Midbrain (tissue), 1 donor: Measurements from ENCODE around the gene ALKBH3.

ENCODE experiments used
- DNase-seq: peaks from one replicate; lab custom pipeline; 2025; lab: John Stamatoyannopoulos, UW

Gene ALKBH3

GRCh38 chr11:43922744-43923405 is 42.2 kb downstream of the ALKBH3 start:
- DNase-seq, result no peak

- DNase-seq, result peak; percentile 52
Measured at GRCh38 chr11:43923406-43924111, 42.9 kb downstream of the ALKBH3 start.

DNA sequence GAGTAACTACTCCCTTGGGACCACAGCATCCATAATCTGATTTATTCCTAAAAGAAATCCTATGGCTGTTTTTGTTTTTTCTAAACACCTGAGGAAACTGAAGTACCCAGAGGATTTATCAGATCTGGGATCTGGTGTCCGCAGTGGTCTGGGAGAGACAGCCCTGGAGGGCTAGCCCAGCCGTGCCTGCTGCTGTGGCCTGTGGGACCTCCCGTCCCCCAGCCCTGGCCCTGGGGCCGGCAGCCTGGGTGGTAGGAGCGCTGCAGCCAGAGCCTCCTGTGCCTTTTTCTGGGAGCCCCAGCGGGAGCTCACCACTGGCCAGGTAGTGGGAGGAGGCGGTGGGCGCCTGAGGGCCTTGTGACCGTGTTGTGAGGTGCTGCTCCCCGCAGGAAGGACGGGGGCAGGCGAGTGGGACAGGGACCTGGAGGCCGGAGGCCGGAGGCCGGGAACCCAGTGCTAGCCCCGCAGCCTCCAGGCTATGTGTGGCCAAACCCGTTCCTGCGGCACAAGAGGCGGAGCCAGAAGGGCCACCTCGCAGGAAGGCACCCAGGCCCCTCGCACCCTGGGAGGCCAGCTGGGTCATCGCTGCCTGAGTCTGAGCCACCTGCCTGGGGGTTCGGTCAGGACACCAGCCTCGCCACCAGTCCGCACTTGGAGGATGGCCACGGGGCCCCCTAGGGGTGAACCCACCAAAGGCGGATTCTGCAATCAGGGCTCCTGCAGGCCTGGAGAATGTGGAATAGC is 43.7 kb downstream of the ALKBH3 start:
- no peak for DNase-seq

GRCh38 chr11:43925063-43925931 is 44.7 kb downstream of the ALKBH3 start:
- no peak for DNase-seq

DNA sequence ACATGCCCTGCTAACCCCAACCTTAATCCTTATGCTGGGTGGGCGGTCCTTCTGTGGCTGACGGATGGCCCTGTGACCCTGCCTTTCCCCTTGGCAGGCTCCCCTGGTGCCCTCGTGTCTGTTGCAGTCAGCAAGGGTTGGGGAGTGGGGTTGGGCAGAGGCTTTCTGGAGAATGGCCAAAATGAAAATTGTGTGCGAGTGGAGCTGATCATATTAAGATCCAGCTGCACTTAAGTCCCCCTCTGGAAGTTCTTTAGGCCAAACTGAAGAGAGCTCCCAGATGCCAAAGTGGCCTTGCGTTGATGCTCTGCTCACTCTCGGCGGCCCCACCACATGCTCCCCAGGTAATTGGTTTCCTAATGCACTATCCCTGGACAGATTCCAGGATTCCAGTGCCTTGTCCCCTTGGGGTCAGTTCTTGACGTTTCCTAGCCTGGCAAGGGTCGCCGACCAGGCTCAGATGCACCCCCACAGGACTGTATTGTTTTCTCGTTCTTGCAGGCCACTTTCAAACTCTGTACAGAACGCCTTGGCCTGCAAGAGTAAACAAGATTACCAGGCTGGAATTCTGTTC is 45.4 kb downstream of the ALKBH3 start:
- no peak for DNase-seq

GRCh38 chr11:43927070-43927469 is 46.4 kb downstream of the ALKBH3 start:
- no peak for DNase-seq

DNA sequence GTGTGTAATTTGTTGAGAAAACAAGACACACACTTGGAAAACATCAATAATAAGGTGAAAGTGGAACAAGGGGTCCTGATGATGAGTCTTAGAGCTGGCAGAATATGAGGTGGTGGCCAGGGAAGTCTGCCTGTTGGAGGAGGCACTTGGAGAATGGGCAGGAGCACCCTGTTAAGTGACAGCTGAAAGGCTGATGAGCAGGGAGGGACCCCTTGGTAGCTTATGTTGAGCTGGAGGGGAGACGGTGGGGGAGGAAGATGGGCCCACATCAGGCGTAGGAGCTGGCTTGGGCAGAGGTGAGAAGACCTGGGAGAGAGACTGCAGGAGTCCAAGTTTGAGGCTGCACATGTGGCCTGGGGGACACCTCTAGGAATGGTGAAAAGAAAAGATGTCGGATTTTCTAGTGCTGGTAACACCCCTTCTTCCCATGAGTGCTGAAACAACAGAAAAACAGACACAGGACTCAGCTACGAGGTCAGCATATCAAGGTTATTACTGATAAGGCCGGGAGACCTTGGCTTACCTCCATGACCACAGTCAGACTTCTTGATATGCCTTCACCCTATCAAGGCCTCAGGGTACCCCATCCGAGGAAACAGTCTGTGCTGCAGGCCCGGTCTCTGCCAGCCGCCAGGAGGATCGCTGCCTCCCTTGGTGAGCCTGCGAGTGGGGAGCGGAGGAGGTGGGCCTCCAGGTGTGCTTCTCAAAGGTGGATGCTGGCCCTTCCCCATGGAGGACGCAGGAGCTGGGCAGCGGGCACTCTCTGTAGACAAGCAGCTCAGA is 47.5 kb downstream of the ALKBH3 start:
- DNase-seq, result no peak

DNA sequence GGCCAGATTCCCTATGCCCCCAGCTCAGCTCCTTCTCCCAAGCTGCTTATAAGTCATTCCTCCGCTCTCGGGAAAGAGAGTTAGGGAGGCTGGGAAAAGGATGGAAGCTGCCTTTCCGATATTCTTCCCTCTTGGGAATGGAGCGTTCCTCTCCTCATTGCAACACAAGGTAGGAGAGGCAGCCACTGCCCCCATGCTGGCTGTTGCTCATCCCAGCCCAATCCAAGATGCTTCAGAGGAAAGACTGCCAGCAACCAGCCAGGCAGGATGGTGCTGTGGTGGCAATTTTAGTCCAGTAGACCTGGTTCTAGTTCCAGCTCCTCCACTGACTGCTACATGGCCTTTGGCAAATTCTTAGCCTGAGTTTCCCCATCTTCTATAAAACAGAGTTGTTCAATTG is 48.1 kb downstream of the ALKBH3 start:
- DNase-seq, result no peak

DNA sequence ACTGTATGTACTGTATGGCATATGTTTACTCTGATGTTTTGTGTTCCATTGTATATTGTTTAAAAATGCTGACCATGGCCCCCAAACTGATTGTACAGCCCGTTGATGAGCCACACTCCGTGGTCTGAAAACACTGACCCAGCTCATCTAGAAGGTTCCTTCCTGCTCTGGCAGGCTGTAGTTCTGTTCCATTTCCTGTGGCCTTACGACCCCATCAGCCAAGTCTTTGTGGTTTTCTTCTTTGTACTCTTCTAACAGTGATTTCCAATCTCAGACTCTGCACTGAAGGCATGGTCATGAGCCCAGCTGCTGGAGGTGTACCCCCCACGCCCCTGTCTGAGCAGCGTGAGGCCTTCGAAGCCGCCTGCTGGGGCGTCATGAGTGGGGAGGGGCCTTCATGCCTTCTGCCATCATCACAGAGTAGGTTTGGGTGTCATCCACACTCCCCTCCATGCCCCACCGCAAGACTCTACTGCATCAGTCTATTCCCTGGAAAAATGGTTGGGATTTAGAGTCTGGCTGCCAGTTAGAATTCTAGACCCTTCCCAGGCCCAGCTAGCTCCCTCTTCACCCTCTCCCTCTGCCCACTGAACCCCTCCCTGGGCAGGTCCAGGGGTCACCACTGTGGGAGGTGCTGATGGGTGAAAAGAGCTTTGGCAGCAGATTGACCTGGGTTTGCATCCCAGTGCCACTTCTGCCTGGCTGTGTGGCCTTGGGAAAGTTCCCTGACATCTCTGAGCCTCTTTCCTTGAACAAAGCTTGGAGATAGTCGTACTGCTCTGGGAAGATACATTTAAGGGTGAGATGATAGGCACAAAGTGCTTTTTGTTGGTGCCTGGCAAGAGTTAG is 50.5 kb downstream of the ALKBH3 start:
- DNase-seq, result no peak

DNA sequence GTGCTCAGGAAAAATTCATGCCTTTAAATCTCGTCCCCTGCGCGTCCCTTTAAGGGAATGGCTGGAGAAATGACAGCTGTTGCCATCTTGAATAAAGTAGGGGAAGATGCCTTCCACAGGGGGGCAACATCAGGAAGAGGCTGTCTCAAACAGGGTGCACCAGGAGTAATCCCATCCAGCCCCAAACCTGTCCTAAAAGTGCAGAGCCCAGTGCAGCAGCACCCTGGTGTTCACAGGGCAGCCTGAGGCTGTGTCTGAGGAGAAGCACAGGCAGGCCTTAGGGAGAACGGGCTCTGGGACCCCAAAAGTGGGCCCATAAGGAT is 51.0 kb downstream of the ALKBH3 start:
- no peak for DNase-seq

DNA sequence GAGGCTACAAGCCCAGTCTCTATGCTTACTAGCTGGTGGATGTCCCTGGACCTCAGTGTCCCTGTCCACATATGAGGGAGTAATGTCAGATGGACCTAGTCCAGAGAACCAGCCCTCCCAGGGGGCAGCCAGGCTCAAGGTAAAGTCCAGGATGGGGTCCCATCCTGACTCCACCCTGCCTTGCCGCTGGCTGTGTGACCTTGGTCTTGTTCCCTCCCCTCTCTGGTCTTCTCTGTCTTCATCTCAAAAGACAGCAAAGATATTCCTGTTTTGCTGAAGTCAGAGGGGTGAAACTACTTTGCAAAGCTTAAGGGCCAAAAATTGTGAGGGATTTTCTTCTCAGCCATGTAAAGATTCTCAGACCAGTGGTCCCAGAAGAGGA is 52.6 kb downstream of the ALKBH3 start:
- DNase-seq, result no peak

DNA sequence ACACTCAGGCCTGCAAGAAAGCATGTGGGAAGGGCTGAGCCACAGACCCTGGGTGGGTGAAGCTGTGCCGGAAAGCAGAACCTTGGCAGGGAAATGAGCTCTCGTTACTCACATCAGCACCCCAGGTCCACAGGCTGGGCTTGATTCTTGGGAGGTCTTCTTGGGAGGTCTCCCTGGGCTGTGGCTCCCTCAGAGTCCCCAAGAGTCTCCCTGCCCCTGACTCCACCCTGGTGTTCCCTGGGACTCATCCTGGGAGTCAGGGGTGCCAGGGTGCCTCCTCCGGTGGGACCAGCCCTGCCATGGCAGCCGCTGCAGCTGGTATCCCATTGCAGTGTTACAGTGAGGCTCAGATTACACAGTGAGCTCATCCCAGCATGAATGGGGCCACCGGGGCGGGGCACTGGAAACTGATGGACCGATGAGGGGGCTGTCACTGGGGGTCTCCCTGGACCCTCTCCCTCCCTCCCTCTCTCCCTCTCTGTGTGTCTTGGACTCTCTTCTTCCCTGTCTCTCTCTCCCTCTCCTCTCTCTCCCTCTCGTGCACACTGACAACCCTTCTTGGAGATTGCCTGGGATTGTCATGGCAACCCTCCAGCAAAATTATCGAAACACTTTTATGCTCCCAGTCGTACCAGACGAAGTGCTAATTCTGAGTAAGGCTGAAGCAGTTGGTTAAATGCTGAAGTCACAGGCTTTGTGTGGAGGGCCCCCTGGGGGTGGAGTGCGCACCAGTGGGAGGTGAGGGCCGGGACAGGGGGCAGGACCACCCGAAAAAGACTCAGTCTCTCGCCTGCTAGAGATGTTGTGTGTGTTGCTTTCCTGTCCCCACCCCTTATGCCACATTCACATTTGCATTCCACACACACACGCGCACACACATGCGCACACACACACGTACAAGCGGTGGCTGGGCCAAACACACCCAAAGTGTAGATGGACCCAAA is 53.2 kb downstream of the ALKBH3 start:
- DNase-seq, result no peak

GRCh38 chr11:43934601-43935423 is 54.2 kb downstream of the ALKBH3 start:
- DNase-seq, result no peak

GRCh38 chr11:43935424-43935979 is 54.9 kb downstream of the ALKBH3 start:
- no peak for DNase-seq

GRCh38 chr11:43936076-43936475 is 55.4 kb downstream of the ALKBH3 start:
- DNase-seq, result no peak

- no peak for DNase-seq
Measured at GRCh38 chr11:43937434-43938411, 57.1 kb downstream of the ALKBH3 start.
